ENCODE data around the gene TOMM34. TPM values are rescaled to one million over a fixed set of nuclear protein-coding genes. Genes with fewer than 3 reads are reported as not detected.
A peak's percentile ranks its signal among the peaks of the same experiment; 100 is the strongest.

Gene TOMM34
- total and polyA plus RNA-seq, 9 of the 15 experiments (the other 6 are each of a cell fraction or from before 2014, with no cell fraction given), result 18.1 to 69.4 (median 41.7) TPM

DNA sequence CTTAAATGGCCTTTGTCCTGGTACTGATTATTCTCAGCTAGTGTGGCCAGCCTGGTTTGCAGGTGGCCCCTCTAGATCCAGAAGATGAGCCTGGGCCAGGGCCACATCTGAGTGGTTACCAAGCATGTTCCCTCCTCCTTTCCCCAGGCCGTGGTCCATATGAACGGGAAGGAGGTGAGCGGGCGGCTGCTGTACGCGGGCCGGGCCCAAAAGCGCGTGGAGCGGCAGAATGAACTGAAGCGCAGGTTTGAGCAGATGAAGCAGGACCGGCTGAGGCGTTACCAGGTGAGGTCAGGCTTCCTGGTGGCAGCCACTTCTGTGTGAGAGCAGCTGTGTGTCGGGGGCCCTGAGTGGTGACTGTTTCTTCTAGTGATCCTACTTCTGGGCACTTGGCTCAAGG lies 38.8 kb downstream of the TOMM34 start:
- H3K4me1 ChIP-seq (replicated peaks in 1 of 2; ENCODE audit: control insufficient read depth in 2 of 2, insufficient read depth in 2 of 2, low read length in 2 of 2), result peaks cover 0 to 8% of the 10 kb centered on the region in 2 experiments; a peak in 3 of 5 replicates
- ChIA-PET CTCF (ENCODE audit: low intra/inter-chr PET ratio) (no interaction called here), POLR2A (interaction anchor here (1.2 kb wide), 1 partner anchor 12 kb away, joined by 3 read pairs; the partner anchor contains the start of gene PABPC1L)
- no peak for ATAC-seq
- peaks cover 64% of the 10 kb centered on the region; the same call in 2 of the 3 replicates for H3K36me3 ChIP-seq (ENCODE audit: control insufficient read depth, insufficient read depth, low read length)
- no peak overlapping the region for H3K9ac ChIP-seq (ENCODE audit: insufficient read depth in 1 of 2, low read depth in 2 of 2, low read length in 2 of 2)
- no peak for FAIRE-seq
- 0 out of 2 replicates have a peak, but pooled peaks have one; percentile 26 for TF ChIP-seq RBFOX2 (IDR thresholded peaks at IDR 0.05; ENCODE audit: low read depth, low read length)
- no peak for TF ChIP-seq ELF4 (CRISPR knock-in tag; IDR thresholded peaks at IDR 0.05)
- 0 out of 2 replicates have a peak, but pooled peaks have one; percentile 22 for TF ChIP-seq ZBTB33 (CRISPR knock-in tag; IDR thresholded peaks at IDR 0.05)
- TF ChIP-seq POLR2G (IDR thresholded peaks at IDR 0.05; ENCODE audit: low read depth, low read length), result peak; percentile 54
- no TSS peak for BruUV-seq (replicated peaks)
- H4K20me1 ChIP-seq (replicated peaks; ENCODE audit: control insufficient read depth, insufficient read depth, low read length), result no peaks in the 10 kb centered on the region
- H3K27me3 ChIP-seq (ENCODE audit: control insufficient read depth in 2 of 2, insufficient read depth in 2 of 2, low read length in 2 of 2), result no peaks in the 10 kb centered on the region
- H3K27ac ChIP-seq (ENCODE audit: extremely low read depth, low read depth, low read length), result no peak overlapping the region
- H3K4me3 ChIP-seq, result no peak overlapping the region
- H3K9me3 ChIP-seq (replicated peaks; ENCODE audit: control insufficient read depth, insufficient read depth, low read depth, low read length), result no peaks in the 10 kb centered on the region
- H3K79me2 ChIP-seq (ENCODE audit: control insufficient read depth, insufficient read depth, low read length), result no peaks in the 10 kb centered on the region
- WGBS (ENCODE audit: insufficient coverage, low coverage, missing lambda C conversion rate), result over 99% methylated on average over 14 of the region's 14 CpGs
- H3K9me1 ChIP-seq (ENCODE audit: control insufficient read depth, insufficient read depth, low read length), result no peaks in the 10 kb centered on the region
- H3K4me2 ChIP-seq (ENCODE audit: insufficient read depth, low read length), result no peak overlapping the region
- intact Hi-C loops (cut with micrococcal nuclease), result no loop called here
- no peak overlapping the region for H2AFZ ChIP-seq (ENCODE audit: low read depth, low read length)
- in situ Hi-C loops (cut with MboI), result no loop called here
- no peak for DNase-seq (ENCODE audit: extremely low read depth in 1 of 4, low spot score in 3 of 4)
